ENCODE measurements around the gene PCAT7.

GRCh38 chr9:94553029-94553938 is 1.6 kb upstream of the PCAT7 start:
- TF ChIP-seq TCF12 (IDR thresholded peaks at IDR 0.05) (no peak), SMC3 (IDR thresholded peaks at IDR 0.05; ENCODE audit: low read depth, low read length) (no peak), CTCF (IDR thresholded peaks at IDR 0.05) (no peak), RFX5 (IDR thresholded peaks at IDR 0.05; ENCODE audit: low read length) (no peak), GATA2 (CRISPR knock-in tag; IDR thresholded peaks at IDR 0.05) (no peak), JUND (IDR thresholded peaks at IDR 0.05) (no peak), EP300 (IDR thresholded peaks at IDR 0.05; ENCODE audit: borderline replicate concordance in 1 of 2, low read depth in 1 of 2, low read length in 1 of 2) (no peak), RAD21 (IDR thresholded peaks at IDR 0.05; ENCODE audit: low read length) (no peak), MEF2A (IDR thresholded peaks at IDR 0.05; ENCODE audit: borderline replicate concordance, low read depth) (no peak), POLR2AphosphoS5 (IDR thresholded peaks at IDR 0.05; ENCODE audit: low read depth, low read length) (no peak), TAF1 (IDR thresholded peaks at IDR 0.05; ENCODE audit: borderline replicate concordance, low read depth, low read length) (no peak)
- TF ChIP-seq, protein P1, sequence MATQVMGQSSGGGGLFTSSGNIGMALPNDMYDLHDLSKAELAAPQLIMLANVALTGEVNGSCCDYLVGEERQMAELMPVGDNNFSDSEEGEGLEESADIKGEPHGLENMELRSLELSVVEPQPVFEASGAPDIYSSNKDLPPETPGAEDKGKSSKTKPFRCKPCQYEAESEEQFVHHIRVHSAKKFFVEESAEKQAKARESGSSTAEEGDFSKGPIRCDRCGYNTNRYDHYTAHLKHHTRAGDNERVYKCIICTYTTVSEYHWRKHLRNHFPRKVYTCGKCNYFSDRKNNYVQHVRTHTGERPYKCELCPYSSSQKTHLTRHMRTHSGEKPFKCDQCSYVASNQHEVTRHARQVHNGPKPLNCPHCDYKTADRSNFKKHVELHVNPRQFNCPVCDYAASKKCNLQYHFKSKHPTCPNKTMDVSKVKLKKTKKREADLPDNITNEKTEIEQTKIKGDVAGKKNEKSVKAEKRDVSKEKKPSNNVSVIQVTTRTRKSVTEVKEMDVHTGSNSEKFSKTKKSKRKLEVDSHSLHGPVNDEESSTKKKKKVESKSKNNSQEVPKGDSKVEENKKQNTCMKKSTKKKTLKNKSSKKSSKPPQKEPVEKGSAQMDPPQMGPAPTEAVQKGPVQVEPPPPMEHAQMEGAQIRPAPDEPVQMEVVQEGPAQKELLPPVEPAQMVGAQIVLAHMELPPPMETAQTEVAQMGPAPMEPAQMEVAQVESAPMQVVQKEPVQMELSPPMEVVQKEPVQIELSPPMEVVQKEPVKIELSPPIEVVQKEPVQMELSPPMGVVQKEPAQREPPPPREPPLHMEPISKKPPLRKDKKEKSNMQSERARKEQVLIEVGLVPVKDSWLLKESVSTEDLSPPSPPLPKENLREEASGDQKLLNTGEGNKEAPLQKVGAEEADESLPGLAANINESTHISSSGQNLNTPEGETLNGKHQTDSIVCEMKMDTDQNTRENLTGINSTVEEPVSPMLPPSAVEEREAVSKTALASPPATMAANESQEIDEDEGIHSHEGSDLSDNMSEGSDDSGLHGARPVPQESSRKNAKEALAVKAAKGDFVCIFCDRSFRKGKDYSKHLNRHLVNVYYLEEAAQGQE (IDR thresholded peaks at IDR 0.05; ENCODE audit: low read depth, low read length) = no peak
